Subcutaneous abdominal adipose tissue (tissue), 5 donors: ENCODE measurements around the gene OSM.

Source experiments
- H3K27ac ChIP-seq: one replicate; pipeline ENCODE4 v1.7.0; 2013; ENCODE audit warnings: low read depth, mild to moderate bottlenecking, inconsistent platforms, low read length, moderate library complexity
- H3K27me3 ChIP-seq, 5 donors: one replicate each; pipeline ENCODE4 v1.7.0; 2013; ENCODE audit warnings: low read length in 5 of 5, inconsistent platforms in 1 of 5; ENCODE audit not compliant: control insufficient read depth in 5 of 5, insufficient read depth in 4 of 5
- H3K36me3 ChIP-seq, 5 donors: one replicate each; pipeline ENCODE4 v1.7.0; 2013; ENCODE audit warnings: low read length in 5 of 5; ENCODE audit not compliant: control insufficient read depth in 5 of 5, insufficient read depth in 5 of 5
- H3K4me1 ChIP-seq, 5 donors: one replicate each; pipeline ENCODE4 v1.7.0; 2013; ENCODE audit warnings: low read length in 5 of 5, mild to moderate bottlenecking in 3 of 5, moderate library complexity in 1 of 5; ENCODE audit not compliant: control insufficient read depth in 5 of 5, insufficient read depth in 5 of 5
- H3K4me3 ChIP-seq, 5 donors: one replicate each; pipeline ENCODE4 v1.7.0; 2013; ENCODE audit warnings: low read length in 5 of 5, low read depth in 1 of 5
- H3K9ac ChIP-seq, 5 donors: one replicate each; pipeline ENCODE4 v1.7.0; 2013; ENCODE audit warnings: low read length in 5 of 5, mild to moderate bottlenecking in 4 of 5, moderate library complexity in 3 of 5
- H3K9me3 ChIP-seq, 5 donors: one replicate each; pipeline ENCODE4 v1.7.0; 2013; ENCODE audit warnings: low read length in 5 of 5; ENCODE audit not compliant: control insufficient read depth in 5 of 5
- donor health status: healthy.
- donor health status: healthy.
- donor health status: healthy.
- donor health status: healthy.
- donor health status: healthy.

OSM gene

GRCh38 chr22:30291058-30291892 is 24.6 kb upstream of the OSM start:
- H3K27me3 ChIP-seq: no peaks in the 10 kb centered on the region
- peak overlapping the region in 1 of 5 donors; percentile 81 for H3K4me3 ChIP-seq
- peak overlapping the region in 4 of 5 donors; percentile 33 to 60 (median 48) for H3K9ac ChIP-seq
- H3K36me3 ChIP-seq: peaks cover 0 to 53% (median 47%) of the 10 kb centered on the region in 5 donors
- H3K9me3 ChIP-seq: no peaks in the 10 kb centered on the region
- H3K4me1 ChIP-seq: peaks cover 15 to 52% (median 44%) of the 10 kb centered on the region in 5 donors
- H3K27ac ChIP-seq: peak overlapping the region; percentile 77

GRCh38 chr22:30290342-30291057 is 23.8 kb upstream of the OSM start:
- peak overlapping the region in 4 of 5 donors; percentile 8 to 60 (median 42) for H3K9ac ChIP-seq
- peaks cover 15 to 52% (median 44%) of the 10 kb centered on the region in 5 donors for H3K4me1 ChIP-seq
- H3K27ac ChIP-seq: peak overlapping the region; percentile 77
- H3K4me3 ChIP-seq: peak overlapping the region in 4 of 5 donors; percentile 61 to 84 (median 72)
- H3K9me3 ChIP-seq: no peaks in the 10 kb centered on the region
- H3K27me3 ChIP-seq: no peaks in the 10 kb centered on the region
- H3K36me3 ChIP-seq: peaks cover 0 to 52% (median 45%) of the 10 kb centered on the region in 5 donors

- Histone ChIP-seq H3K27ac (peak overlapping the region; percentile 77), H3K4me1 (peaks cover 15 to 52% (median 44%) of the 10 kb centered on the region in 5 donors), H3K9ac (peak overlapping the region in 3 of 5 donors; percentile 33 to 53 (median 43)), H3K36me3 (peaks cover 0 to 52% (median 45%) of the 10 kb centered on the region in 5 donors), H3K9me3 (no peaks in the 10 kb centered on the region), H3K27me3 (no peaks in the 10 kb centered on the region), H3K4me3 (peak overlapping the region; percentile 42 to 84 (median 63))
Measured at GRCh38 chr22:30289980-30290313, 23.3 kb upstream of the OSM start.

GRCh38 chr22:30289141-30289979 is 22.7 kb upstream of the OSM start, which contains the start of gene CASTOR1:
CASTOR1 (minus strand) TSS chr22:30289505; CDS start chr22:30289497, 8 bp downstream.
- H3K9ac ChIP-seq: peak within 1 kb of the TSS in 4 of 5 donors; percentile 65 to 87 (median 82)
- no peaks in the 10 kb centered on the region for H3K9me3 ChIP-seq
- H3K27me3 ChIP-seq: no peaks in the 10 kb centered on the region
- peaks cover 0 to 52% (median 44%) of the 10 kb centered on the region in 5 donors for H3K36me3 ChIP-seq
- peaks cover 15 to 52% (median 44%) of the 10 kb centered on the region in 5 donors for H3K4me1 ChIP-seq
- peak within 1 kb of the TSS; percentile 77 for H3K27ac ChIP-seq
- H3K4me3 ChIP-seq: peak within 1 kb of the TSS; percentile 71 to 84 (median 81)

GRCh38 chr22:30288419-30289140 is 21.9 kb upstream of the OSM start:
- H3K9ac ChIP-seq: peak overlapping the region in 4 of 5 donors; percentile 65 to 87 (median 82)

GRCh38 chr22:30287648-30288418 is 21.2 kb upstream of the OSM start:
- H3K27me3 ChIP-seq: no peaks in the 10 kb centered on the region
- H3K4me3 ChIP-seq: peak overlapping the region; percentile 71 to 84 (median 81)
- H3K4me1 ChIP-seq: peaks cover 15 to 60% (median 49%) of the 10 kb centered on the region in 5 donors
- peaks cover 0 to 39% (median 31%) of the 10 kb centered on the region in 5 donors for H3K36me3 ChIP-seq
- H3K9ac ChIP-seq: peak overlapping the region in 4 of 5 donors; percentile 65 to 87 (median 82)
- no peaks in the 10 kb centered on the region for H3K9me3 ChIP-seq
- H3K27ac ChIP-seq: peak overlapping the region; percentile 76

More at GRCh38 chr22:30288419-30289140, 21.9 kb upstream of the OSM start:
- peaks cover 15 to 52% (median 44%) of the 10 kb centered on the region in 5 donors for H3K4me1 ChIP-seq
- peak overlapping the region; percentile 76 for H3K27ac ChIP-seq
- no peaks in the 10 kb centered on the region for H3K9me3 ChIP-seq
- H3K36me3 ChIP-seq: peaks cover 0 to 47% (median 39%) of the 10 kb centered on the region in 5 donors
- H3K4me3 ChIP-seq: peak overlapping the region; percentile 71 to 84 (median 81)
- H3K27me3 ChIP-seq: no peaks in the 10 kb centered on the region

- H3K4me1 ChIP-seq: peaks cover 15 to 62% (median 50%) of the 10 kb centered on the region in 5 donors
- H3K9ac ChIP-seq: no peak overlapping the region
- no peak overlapping the region for H3K4me3 ChIP-seq
- H3K27me3 ChIP-seq: no peaks in the 10 kb centered on the region
- H3K9me3 ChIP-seq: no peaks in the 10 kb centered on the region
- H3K36me3 ChIP-seq: peaks cover 0 to 31% (median 23%) of the 10 kb centered on the region in 5 donors
- H3K27ac ChIP-seq: no peak overlapping the region
Measured at GRCh38 chr22:30286813-30287647, 20.4 kb upstream of the OSM start.

- Histone ChIP-seq H3K9me3 (no peaks in the 10 kb centered on the region), H3K27ac (no peak overlapping the region), H3K4me3 (no peak overlapping the region), H3K27me3 (no peaks in the 10 kb centered on the region), H3K4me1 (peaks cover 15 to 58% (median 45%) of the 10 kb centered on the region in 5 donors), H3K9ac (no peak overlapping the region), H3K36me3 (peaks cover 0 to 27% (median 20%) of the 10 kb centered on the region in 5 donors)
Measured at GRCh38 chr22:30286331-30286730, 19.7 kb upstream of the OSM start.
